ENCODE results near the gene SEC61G. TPM values are rescaled to one million over a fixed set of nuclear protein-coding genes. Genes with fewer than 3 reads are reported as not detected.

SEC61G gene
- total RNA-seq: 100 to 1,000 TPM in 1 of 2 donors, 10 to 100 TPM in 1; 78.3 to 123 TPM

- Mint-ChIP-seq H3K9me3 (no peaks in the 10 kb centered on the region), H3K36me3 (ENCODE audit: insufficient read depth in 2 of 2) (peaks cover 7 to 8% of the 10 kb centered on the region in 2 donors), H3K4me1 (ENCODE audit: low read depth) (peaks cover 23% of the 10 kb centered on the region), H3K27ac (peak within 1 kb of the TSS; percentile 99), H3K27me3 (ENCODE audit: low read depth) (peaks cover 5% of the 10 kb centered on the region), H3K4me3 (peak within 1 kb of the TSS; percentile 97 to 100)
- ATAC-seq (replicated peaks in 1 of 2) (peak; percentile 94 to 96), DNase-seq (peak; percentile 95 to 96)
Observed at GRCh38 chr7:54758702-54759592, at the start of gene SEC61G. Gene SEC61G, minus strand, starts transcription at chr7:54759211. Its CDS starts 1,623 bp downstream, at chr7:54757588.

- peaks cover 7% of the 10 kb centered on the region for H3K4me1 Mint-ChIP-seq (ENCODE audit: low read depth)
- no peaks in the 10 kb centered on the region for H3K36me3 Mint-ChIP-seq (ENCODE audit: insufficient read depth in 2 of 2)
- H3K4me3 Mint-ChIP-seq: no peak overlapping the region
- ATAC-seq (replicated peaks in 1 of 2) (peak; percentile 81 to 99), DNase-seq (peak; percentile 40 to 60)
- peaks cover 7% of the 10 kb centered on the region for H3K27me3 Mint-ChIP-seq (ENCODE audit: low read depth)
- no peaks in the 10 kb centered on the region for H3K9me3 Mint-ChIP-seq
- no peak overlapping the region for H3K27ac Mint-ChIP-seq
Observed at GRCh38 chr7:54802841-54803240, 43.8 kb upstream of the SEC61G start.

DNA sequence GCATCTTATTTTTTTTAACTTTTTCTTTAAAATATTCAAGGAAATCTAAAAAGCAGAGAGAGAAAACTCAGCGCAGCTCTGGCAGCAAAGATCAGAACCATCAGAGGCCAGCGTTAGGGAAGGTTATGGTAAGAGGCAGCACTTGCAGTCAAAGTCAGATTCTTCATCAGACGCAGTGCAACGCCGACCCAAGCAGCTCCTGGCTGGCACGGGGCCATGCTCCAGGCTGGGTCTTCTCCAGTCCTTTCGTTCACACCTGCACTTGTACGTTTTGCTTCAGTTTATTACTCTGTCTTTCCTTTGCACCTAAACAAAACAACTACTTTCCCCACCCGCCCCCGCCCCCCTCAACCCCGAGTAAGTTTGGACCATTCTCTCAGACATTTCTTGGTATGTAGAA is 43.1 kb upstream of the SEC61G start:
- H3K27me3 Mint-ChIP-seq (ENCODE audit: low read depth): peaks cover 7% of the 10 kb centered on the region
- DNase-seq (no peak), ATAC-seq (replicated peaks in 1 of 2) (no peak)
- no peaks in the 10 kb centered on the region for H3K9me3 Mint-ChIP-seq
- no peak overlapping the region for H3K4me3 Mint-ChIP-seq
- H3K27ac Mint-ChIP-seq: no peak overlapping the region
- H3K4me1 Mint-ChIP-seq (ENCODE audit: low read depth): peaks cover 7% of the 10 kb centered on the region
- H3K36me3 Mint-ChIP-seq (ENCODE audit: insufficient read depth in 2 of 2): no peaks in the 10 kb centered on the region

- DNase-seq (no peak), ATAC-seq (replicated peaks in 1 of 2) (no peak)
- Mint-ChIP-seq H3K36me3 (ENCODE audit: insufficient read depth in 2 of 2) (no peaks in the 10 kb centered on the region), H3K4me3 (no peak overlapping the region), H3K27ac (no peak overlapping the region), H3K4me1 (ENCODE audit: low read depth) (peaks cover 7% of the 10 kb centered on the region), H3K27me3 (ENCODE audit: low read depth) (peaks cover 7% of the 10 kb centered on the region), H3K9me3 (no peaks in the 10 kb centered on the region)
Observed at GRCh38 chr7:54799792-54800191, 40.8 kb upstream of the SEC61G start.

DNA sequence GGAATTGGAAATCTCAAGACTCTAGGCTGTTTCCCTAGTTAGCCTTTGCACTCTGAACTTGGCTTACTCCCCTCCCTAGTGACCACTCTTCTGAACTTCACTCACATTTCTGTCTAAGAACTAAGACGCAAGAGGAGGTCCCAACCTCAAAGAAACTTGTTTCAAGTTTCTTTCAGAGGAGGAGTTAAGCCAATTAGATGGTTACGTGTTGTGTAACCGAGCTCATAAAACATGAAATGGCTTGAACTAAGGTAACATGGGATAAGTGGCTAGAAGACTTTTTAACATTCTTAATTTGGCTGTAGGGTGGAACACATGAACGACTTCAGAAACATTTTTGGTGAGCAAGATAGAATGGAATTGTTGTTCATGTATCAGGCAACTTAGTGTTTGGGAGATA is 39.5 kb upstream of the SEC61G start:
- Mint-ChIP-seq H3K36me3 (ENCODE audit: insufficient read depth in 2 of 2) (no peaks in the 10 kb centered on the region), H3K9me3 (no peaks in the 10 kb centered on the region), H3K27ac (peak overlapping the region; percentile 32), H3K27me3 (ENCODE audit: low read depth) (peaks cover 7% of the 10 kb centered on the region), H3K4me3 (no peak overlapping the region), H3K4me1 (ENCODE audit: low read depth) (peaks cover 7% of the 10 kb centered on the region)
- DNase-seq: no peak
- ATAC-seq (replicated peaks in 1 of 2): no peak

DNA sequence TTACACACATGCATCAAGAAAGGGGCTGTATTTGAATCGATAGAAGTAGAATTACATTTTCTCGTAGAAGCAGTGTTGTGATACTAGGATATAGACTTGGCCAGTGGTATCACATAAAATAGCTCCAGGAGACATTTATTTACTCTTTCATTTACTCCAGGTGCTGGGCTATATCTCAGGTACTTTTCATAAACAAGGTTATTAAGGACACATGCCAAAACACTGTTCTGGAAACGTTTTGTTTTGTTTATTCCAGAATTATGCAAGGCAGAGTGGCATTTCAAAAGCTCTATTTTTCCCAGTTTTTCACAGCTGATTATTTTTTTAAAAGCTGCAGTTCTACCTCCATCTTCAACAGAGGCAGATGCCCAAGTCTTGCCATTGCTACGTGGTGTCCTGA is 37.8 kb upstream of the SEC61G start:
- no peaks in the 10 kb centered on the region for H3K36me3 Mint-ChIP-seq (ENCODE audit: insufficient read depth in 2 of 2)
- DNase-seq (no peak), ATAC-seq (replicated peaks in 1 of 2) (no peak)
- H3K4me3 Mint-ChIP-seq: no peak overlapping the region
- no peaks in the 10 kb centered on the region for H3K9me3 Mint-ChIP-seq
- peaks cover 7% of the 10 kb centered on the region for H3K27me3 Mint-ChIP-seq (ENCODE audit: low read depth)
- H3K27ac Mint-ChIP-seq: no peak overlapping the region
- no peaks in the 10 kb centered on the region for H3K4me1 Mint-ChIP-seq (ENCODE audit: low read depth)

GRCh38 chr7:54796150-54796549 is 37.1 kb upstream of the SEC61G start:
- Mint-ChIP-seq H3K4me1 (ENCODE audit: low read depth) (no peaks in the 10 kb centered on the region), H3K27ac (no peak overlapping the region), H3K27me3 (ENCODE audit: low read depth) (peaks cover 7% of the 10 kb centered on the region), H3K36me3 (ENCODE audit: insufficient read depth in 2 of 2) (no peaks in the 10 kb centered on the region), H3K9me3 (no peaks in the 10 kb centered on the region), H3K4me3 (no peak overlapping the region)
- ATAC-seq (replicated peaks in 1 of 2): no peak
- DNase-seq: no peak

DNA sequence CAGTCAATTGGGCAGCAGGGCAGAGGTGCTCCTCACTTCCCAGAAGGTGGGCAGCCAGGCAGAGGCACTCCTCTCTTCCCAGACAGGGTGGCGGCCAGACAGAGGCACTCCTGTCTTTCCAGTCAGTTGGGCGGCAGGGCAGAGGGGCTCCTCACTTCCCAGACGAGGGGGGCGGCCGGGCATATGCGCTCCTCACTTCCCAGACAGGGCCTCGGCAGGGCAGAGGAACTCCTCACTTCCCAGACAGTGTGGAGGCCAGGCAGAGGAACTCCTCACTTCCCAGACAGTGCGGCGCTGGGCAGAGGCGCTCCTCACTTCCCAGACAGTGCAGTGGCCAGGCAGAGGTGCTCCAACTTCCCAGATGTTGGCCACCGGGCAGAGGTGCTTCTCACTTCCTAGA is 33.4 kb upstream of the SEC61G start:
- H3K9me3 Mint-ChIP-seq: no peaks in the 10 kb centered on the region
- H3K36me3 Mint-ChIP-seq (ENCODE audit: insufficient read depth in 2 of 2): no peaks in the 10 kb centered on the region
- H3K27me3 Mint-ChIP-seq (ENCODE audit: low read depth): peaks cover 26% of the 10 kb centered on the region
- DNase-seq (no peak), ATAC-seq (replicated peaks in 1 of 2) (no peak)
- H3K4me3 Mint-ChIP-seq: no peak overlapping the region
- H3K4me1 Mint-ChIP-seq (ENCODE audit: low read depth): no peaks in the 10 kb centered on the region
- no peak overlapping the region for H3K27ac Mint-ChIP-seq

DNA sequence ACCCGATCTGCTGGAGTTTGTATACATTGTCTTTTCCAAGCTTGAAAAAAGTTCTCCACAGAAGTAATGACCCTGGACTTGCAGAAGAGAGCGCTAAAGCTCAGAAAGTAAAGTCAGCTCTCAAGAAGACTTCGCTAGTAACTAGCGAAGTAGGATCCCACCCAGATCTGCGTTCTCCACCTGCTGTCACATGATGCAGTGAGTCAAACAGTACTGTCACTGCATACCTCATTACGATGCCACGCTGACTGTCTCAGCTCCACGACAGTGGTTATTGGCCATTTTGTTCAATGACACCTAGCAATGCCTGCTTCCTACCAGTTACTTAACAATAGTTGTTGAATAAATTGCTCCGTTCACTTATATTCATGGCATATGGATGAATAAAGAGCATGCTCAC is 29.7 kb upstream of the SEC61G start:
- DNase-seq (peak; percentile 39 to 40), ATAC-seq (replicated peaks in 1 of 2) (peak; percentile 100)
- Mint-ChIP-seq H3K4me3 (no peak overlapping the region), H3K27me3 (ENCODE audit: low read depth) (peaks cover 33% of the 10 kb centered on the region), H3K27ac (no peak overlapping the region), H3K9me3 (no peaks in the 10 kb centered on the region), H3K36me3 (ENCODE audit: insufficient read depth in 2 of 2) (no peaks in the 10 kb centered on the region), H3K4me1 (ENCODE audit: low read depth) (no peaks in the 10 kb centered on the region)

- Mint-ChIP-seq H3K4me3 (no peak overlapping the region), H3K27ac (no peak overlapping the region), H3K4me1 (ENCODE audit: low read depth) (no peaks in the 10 kb centered on the region), H3K27me3 (ENCODE audit: low read depth) (peaks cover 44% of the 10 kb centered on the region), H3K36me3 (ENCODE audit: insufficient read depth in 2 of 2) (no peaks in the 10 kb centered on the region), H3K9me3 (no peaks in the 10 kb centered on the region)
- ATAC-seq (replicated peaks in 1 of 2) (no peak), DNase-seq (no peak)
Observed at GRCh38 chr7:54785261-54785660, 26.2 kb upstream of the SEC61G start.

DNA sequence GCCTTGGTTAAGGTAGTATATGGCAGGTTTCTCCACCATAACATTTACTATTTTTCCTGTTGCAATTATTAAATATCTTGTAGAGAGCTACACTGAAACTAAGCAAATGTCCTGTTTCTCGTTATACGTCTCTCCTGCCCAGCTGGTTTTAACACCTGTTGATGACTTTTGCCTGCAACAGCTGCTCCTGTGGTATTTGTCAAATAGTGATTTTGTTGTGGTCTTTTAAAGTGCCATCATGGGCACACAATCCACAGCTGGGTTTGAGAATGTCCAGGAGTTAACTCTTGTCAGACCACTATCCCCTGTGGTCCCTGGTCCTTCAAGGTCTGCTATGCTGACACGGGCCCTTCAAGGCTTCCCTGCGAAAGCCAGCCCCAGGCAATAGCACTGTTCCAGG is 24.9 kb upstream of the SEC61G start:
- Mint-ChIP-seq H3K4me1 (ENCODE audit: low read depth) (no peaks in the 10 kb centered on the region), H3K9me3 (no peaks in the 10 kb centered on the region), H3K27me3 (ENCODE audit: low read depth) (peaks cover 32% of the 10 kb centered on the region), H3K27ac (no peak overlapping the region), H3K36me3 (ENCODE audit: insufficient read depth in 2 of 2) (no peaks in the 10 kb centered on the region), H3K4me3 (no peak overlapping the region)
- DNase-seq (no peak), ATAC-seq (replicated peaks in 1 of 2) (no peak)

DNA sequence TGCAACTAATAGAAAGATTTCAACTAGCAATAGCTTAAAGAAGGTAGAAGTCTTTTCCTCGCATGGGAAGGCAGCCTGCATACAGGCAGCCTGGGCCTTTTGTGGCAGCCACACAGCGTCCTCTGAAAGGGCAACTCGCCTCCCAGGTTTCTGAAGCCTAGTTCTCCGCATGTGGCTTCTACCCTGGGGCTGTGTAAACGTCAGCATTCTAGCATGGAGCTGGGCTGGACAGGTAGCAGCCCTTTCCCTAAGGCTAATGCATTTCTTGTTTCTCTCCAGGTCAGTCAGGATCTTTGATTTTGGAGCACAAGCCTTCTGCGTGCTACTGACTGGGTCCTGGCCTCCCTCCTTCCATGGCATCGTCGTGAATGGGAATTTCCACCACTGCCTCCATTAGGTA is 23.8 kb upstream of the SEC61G start:
- no peaks in the 10 kb centered on the region for H3K36me3 Mint-ChIP-seq (ENCODE audit: insufficient read depth in 2 of 2)
- no peak overlapping the region for H3K4me3 Mint-ChIP-seq
- no peaks in the 10 kb centered on the region for H3K4me1 Mint-ChIP-seq (ENCODE audit: low read depth)

GRCh38 chr7:54782314-54782713 is 23.3 kb upstream of the SEC61G start:
- peaks cover 18% of the 10 kb centered on the region for H3K27me3 Mint-ChIP-seq (ENCODE audit: low read depth)

More for the DNA sequence above, 23.8 kb upstream of the SEC61G start:
- DNase-seq (no peak), ATAC-seq (replicated peaks in 1 of 2) (no peak)
- Mint-ChIP-seq H3K27me3 (ENCODE audit: low read depth) (peaks cover 23% of the 10 kb centered on the region), H3K9me3 (no peaks in the 10 kb centered on the region), H3K27ac (no peak overlapping the region)

More at GRCh38 chr7:54782314-54782713, 23.3 kb upstream of the SEC61G start:
- no peak for ATAC-seq (replicated peaks in 1 of 2)
- H3K36me3 Mint-ChIP-seq (ENCODE audit: insufficient read depth in 2 of 2): peaks cover 0 to 2% of the 10 kb centered on the region in 2 donors
- H3K4me3 Mint-ChIP-seq: no peak overlapping the region
- H3K27ac Mint-ChIP-seq: no peak overlapping the region
- no peaks in the 10 kb centered on the region for H3K4me1 Mint-ChIP-seq (ENCODE audit: low read depth)
- H3K9me3 Mint-ChIP-seq: no peaks in the 10 kb centered on the region
- no peak for DNase-seq

Measured in activated T-cell treated with anti-CD3 and anti-CD28 coated beads, Interleukin-2, amount 50 U/mL, for 72 hours (primary cell).